Measurements from ENCODE around the gene DCAF6. TPM values are rescaled to one million over a fixed set of nuclear protein-coding genes. Genes with fewer than 3 reads are reported as not detected.

DCAF6 gene
- total RNA-seq, 2 donors from 2014 or later = 21.4 to 32.3 TPM

- H3K27ac Mint-ChIP-seq = no peak overlapping the region
- H3K27me3 Mint-ChIP-seq (ENCODE audit: insufficient read depth) = no peaks in the 10 kb centered on the region
- no peak overlapping the region for H3K9ac ChIP-seq (ENCODE audit: extremely low read depth, low read length, poor library complexity, severe bottlenecking)
- H3K9me3 ChIP-seq (ENCODE audit: control insufficient read depth, low read length) = no peaks in the 10 kb centered on the region
- DNase-seq = no peak
- no peaks in the 10 kb centered on the region for H3K27me3 ChIP-seq (ENCODE audit: control insufficient read depth, insufficient read depth, low read length, poor library complexity, severe bottlenecking)
- H3K4me1 Mint-ChIP-seq = peaks cover 16% of the 10 kb centered on the region
- H3K4me3 ChIP-seq (ENCODE audit: low read length) = no peak overlapping the region
- WGBS, 2 experiments (ENCODE audit: insufficient coverage in 1 of 2, insufficient read length in 1 of 2) = 94 to 97% methylated on average over 6 of the region's 6 CpGs
- H3K36me3 Mint-ChIP-seq (ENCODE audit: low read depth) = peaks cover 34% of the 10 kb centered on the region
- no peak for TF ChIP-seq CTCF (conservative IDR thresholded peaks at IDR 0.05)
- H3K9me3 Mint-ChIP-seq = peaks cover 3% of the 10 kb centered on the region
- H3K27ac ChIP-seq (ENCODE audit: low read depth, low read length) = no peak overlapping the region
- peaks cover 58% of the 10 kb centered on the region for H3K36me3 ChIP-seq (ENCODE audit: control insufficient read depth, insufficient read depth, low read length)
- H3K4me3 Mint-ChIP-seq = no peak overlapping the region
- H3K4me1 ChIP-seq (ENCODE audit: control insufficient read depth, insufficient read depth, low read length) = peaks cover 5% of the 10 kb centered on the region
These were observed 176.3 kb downstream of the DCAF6 start for GRCh38 chr1:168112673-168113305.

GRCh38 chr1:168114845-168115244 lies 178.4 kb downstream of the DCAF6 start:
- Mint-ChIP-seq H3K36me3 (ENCODE audit: low read depth) (peaks cover 47% of the 10 kb centered on the region), H3K4me3 (no peak overlapping the region), H3K9me3 (peaks cover 10% of the 10 kb centered on the region), H3K27ac (no peak overlapping the region), H3K27me3 (ENCODE audit: insufficient read depth) (no peaks in the 10 kb centered on the region), H3K4me1 (peaks cover 16% of the 10 kb centered on the region)
- Histone ChIP-seq H3K9ac (ENCODE audit: extremely low read depth, low read length, poor library complexity, severe bottlenecking) (no peak overlapping the region), H3K27me3 (ENCODE audit: control insufficient read depth, insufficient read depth, low read length, poor library complexity, severe bottlenecking) (no peaks in the 10 kb centered on the region), H3K4me3 (ENCODE audit: low read length) (no peak overlapping the region), H3K9me3 (ENCODE audit: control insufficient read depth, low read length) (peaks cover 6% of the 10 kb centered on the region), H3K27ac (ENCODE audit: low read depth, low read length) (no peak overlapping the region), H3K36me3 (ENCODE audit: control insufficient read depth, insufficient read depth, low read length) (peaks cover 63% of the 10 kb centered on the region), H3K4me1 (ENCODE audit: control insufficient read depth, insufficient read depth, low read length) (peaks cover 5% of the 10 kb centered on the region)
- no peak for TF ChIP-seq CTCF (conservative IDR thresholded peaks at IDR 0.05)
- 92 to 97% methylated on average over 6 of the region's 6 CpGs for WGBS, 2 experiments (ENCODE audit: insufficient coverage in 1 of 2, insufficient read length in 1 of 2)
- no peak for DNase-seq

GRCh38 chr1:168116327-168116799 lies 179.9 kb downstream of the DCAF6 start:
- H3K27me3 ChIP-seq (ENCODE audit: control insufficient read depth, insufficient read depth, low read length, poor library complexity, severe bottlenecking) = no peaks in the 10 kb centered on the region
- no peak overlapping the region for H3K4me3 Mint-ChIP-seq
- peaks cover 57% of the 10 kb centered on the region for H3K36me3 Mint-ChIP-seq (ENCODE audit: low read depth)
- H3K27ac Mint-ChIP-seq = peak overlapping the region; percentile 66
- H3K4me3 ChIP-seq (ENCODE audit: low read length) = no peak overlapping the region
- WGBS, 2 experiments (ENCODE audit: insufficient coverage in 1 of 2, insufficient read length in 1 of 2) = 78 to 86% methylated on average over 3 to 5 of the region's 6 CpGs
- peaks cover 65% of the 10 kb centered on the region for H3K36me3 ChIP-seq (ENCODE audit: control insufficient read depth, insufficient read depth, low read length)
- no peak overlapping the region for H3K9ac ChIP-seq (ENCODE audit: extremely low read depth, low read length, poor library complexity, severe bottlenecking)
- H3K4me1 Mint-ChIP-seq = peaks cover 10% of the 10 kb centered on the region
- DNase-seq = no peak
- H3K4me1 ChIP-seq (ENCODE audit: control insufficient read depth, insufficient read depth, low read length) = peaks cover 5% of the 10 kb centered on the region
- no peak overlapping the region for H3K27ac ChIP-seq (ENCODE audit: low read depth, low read length)
- H3K9me3 ChIP-seq (ENCODE audit: control insufficient read depth, low read length) = peaks cover 20% of the 10 kb centered on the region
- H3K9me3 Mint-ChIP-seq = peaks cover 24% of the 10 kb centered on the region
- H3K27me3 Mint-ChIP-seq (ENCODE audit: insufficient read depth) = no peaks in the 10 kb centered on the region
- no peak for TF ChIP-seq CTCF (conservative IDR thresholded peaks at IDR 0.05)

All from endodermal cell (in vitro differentiated cells).